KMS-11 (cell line): Measurements from ENCODE around the gene NAP1L5.

Experiments
- H2AFZ ChIP-seq: fragments of 200-600 bp; sonication (generic); 2 replicates; pipeline ENCODE4 v1.6.1; 2016; ENCODE audit warnings: antibody characterized with exemption, mixed run types, low read depth
- H3K27ac ChIP-seq: fragments of 200-600 bp; sonication (generic); 2 replicates; pipeline ENCODE4 v1.6.1; 2016; ENCODE audit warnings: mild to moderate bottlenecking, mixed run types
- H3K27me3 ChIP-seq: fragments of 200-600 bp; sonication (generic); 2 replicates; pipeline ENCODE4 v1.6.1; 2017; ENCODE audit warnings: mild to moderate bottlenecking, low read depth, mixed run types, moderate library complexity; ENCODE audit not compliant: insufficient read depth
- H3K36me3 ChIP-seq: fragments of 200-600 bp; sonication (generic); 2 replicates; pipeline ENCODE4 v1.6.1; 2017; ENCODE audit warnings: mild to moderate bottlenecking, mixed run types; ENCODE audit not compliant: insufficient read depth
- H3K4me1 ChIP-seq: fragments of 200-600 bp; sonication (generic); 2 replicates; pipeline ENCODE4 v1.6.1; 2016; ENCODE audit warnings: mild to moderate bottlenecking, low read depth, mixed run types; ENCODE audit not compliant: poor library complexity, severe bottlenecking
- H3K4me2 ChIP-seq: fragments of 200-600 bp; sonication (generic); 2 replicates; pipeline ENCODE4 v1.7.0; 2016; ENCODE audit warnings: mild to moderate bottlenecking, mixed run types
- H3K4me3 ChIP-seq: fragments of 200-600 bp; sonication (generic); IDR thresholded peaks from 2 replicates; pipeline ENCODE4 v1.6.1; 2017; ENCODE audit warnings: low read depth, low read length, mixed read lengths; ENCODE audit not compliant: insufficient read depth
- H3K79me2 ChIP-seq: fragments of 200-600 bp; sonication (generic); 2 replicates; pipeline ENCODE4 v1.6.1; 2016; ENCODE audit warnings: low read depth, mixed run types; ENCODE audit not compliant: insufficient read depth
- H3K9ac ChIP-seq: fragments of 200-600 bp; sonication (generic); 2 replicates; pipeline ENCODE4 v1.6.1; 2016; ENCODE audit warnings: mild to moderate bottlenecking, mixed run types
- H4K20me1 ChIP-seq: fragments of 200-600 bp; sonication (generic); 2 replicates; pipeline ENCODE4 v1.6.1; 2016; ENCODE audit warnings: mild to moderate bottlenecking, mixed run types; ENCODE audit not compliant: insufficient read depth
- TF ChIP-seq, protein P1 (sequence below): fragments of 200-600 bp; sonication (generic); conservative IDR thresholded peaks from 2 replicates; pipeline ENCODE4 v1.6.1; 2017; ENCODE audit warnings: low read depth, mild to moderate bottlenecking, antibody characterized with exemption, low read length, moderate library complexity, mixed read lengths

Gene NAP1L5

DNA sequence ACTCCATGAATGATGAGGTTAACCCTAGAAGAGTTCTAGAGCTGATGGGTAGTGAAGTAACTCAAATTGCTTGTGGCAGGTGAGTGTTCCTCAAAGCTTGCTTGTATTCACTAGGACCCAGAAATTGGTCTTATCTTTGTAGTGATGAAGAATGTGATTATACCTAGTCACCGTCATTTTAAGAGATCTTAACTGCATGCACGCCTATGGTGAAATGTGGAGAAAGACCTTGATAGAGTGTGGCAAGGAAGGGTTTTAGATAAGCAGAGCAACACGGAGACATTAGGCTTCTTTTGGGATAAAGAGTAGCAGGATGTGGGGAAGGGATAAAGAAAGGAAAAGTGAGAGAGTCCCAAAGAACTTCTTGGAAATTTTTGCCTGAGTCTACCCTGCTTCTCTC, 42.4 kb downstream of the NAP1L5 start:
- Histone ChIP-seq H2AFZ (no peak overlapping the region), H3K4me3 (no peak overlapping the region)

GRCh38 chr4:88653371-88653946, 44.2 kb downstream of the NAP1L5 start:
- H3K79me2 ChIP-seq, result no peaks in the 10 kb centered on the region
- H3K27me3 ChIP-seq, result no peaks in the 10 kb centered on the region
- no peak overlapping the region for H3K4me2 ChIP-seq
- H3K27ac ChIP-seq, result no peak overlapping the region
- no peaks in the 10 kb centered on the region for H3K4me1 ChIP-seq
- TF ChIP-seq, protein P1, sequence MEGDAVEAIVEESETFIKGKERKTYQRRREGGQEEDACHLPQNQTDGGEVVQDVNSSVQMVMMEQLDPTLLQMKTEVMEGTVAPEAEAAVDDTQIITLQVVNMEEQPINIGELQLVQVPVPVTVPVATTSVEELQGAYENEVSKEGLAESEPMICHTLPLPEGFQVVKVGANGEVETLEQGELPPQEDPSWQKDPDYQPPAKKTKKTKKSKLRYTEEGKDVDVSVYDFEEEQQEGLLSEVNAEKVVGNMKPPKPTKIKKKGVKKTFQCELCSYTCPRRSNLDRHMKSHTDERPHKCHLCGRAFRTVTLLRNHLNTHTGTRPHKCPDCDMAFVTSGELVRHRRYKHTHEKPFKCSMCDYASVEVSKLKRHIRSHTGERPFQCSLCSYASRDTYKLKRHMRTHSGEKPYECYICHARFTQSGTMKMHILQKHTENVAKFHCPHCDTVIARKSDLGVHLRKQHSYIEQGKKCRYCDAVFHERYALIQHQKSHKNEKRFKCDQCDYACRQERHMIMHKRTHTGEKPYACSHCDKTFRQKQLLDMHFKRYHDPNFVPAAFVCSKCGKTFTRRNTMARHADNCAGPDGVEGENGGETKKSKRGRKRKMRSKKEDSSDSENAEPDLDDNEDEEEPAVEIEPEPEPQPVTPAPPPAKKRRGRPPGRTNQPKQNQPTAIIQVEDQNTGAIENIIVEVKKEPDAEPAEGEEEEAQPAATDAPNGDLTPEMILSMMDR, result no peak
- no peak overlapping the region for H3K4me3 ChIP-seq
- H3K36me3 ChIP-seq, result no peaks in the 10 kb centered on the region
- H3K9ac ChIP-seq, result no peak overlapping the region
- no peaks in the 10 kb centered on the region for H4K20me1 ChIP-seq
- no peak overlapping the region for H2AFZ ChIP-seq

More for the DNA sequence above, 42.4 kb downstream of the NAP1L5 start:
- H3K4me1 ChIP-seq, result no peaks in the 10 kb centered on the region
- H3K9ac ChIP-seq, result no peak overlapping the region
- H3K27me3 ChIP-seq, result no peaks in the 10 kb centered on the region
- H3K79me2 ChIP-seq, result no peaks in the 10 kb centered on the region
- H3K36me3 ChIP-seq, result no peaks in the 10 kb centered on the region
- TF ChIP-seq, protein P1, result no peak
- H4K20me1 ChIP-seq, result no peaks in the 10 kb centered on the region
- H3K4me2 ChIP-seq, result no peak overlapping the region
- H3K27ac ChIP-seq, result no peak overlapping the region

- Histone ChIP-seq H2AFZ (no peak overlapping the region), H3K36me3 (no peaks in the 10 kb centered on the region), H3K9ac (no peak overlapping the region), H3K79me2 (no peaks in the 10 kb centered on the region), H3K27me3 (no peaks in the 10 kb centered on the region), H3K4me2 (no peak overlapping the region), H3K4me1 (no peaks in the 10 kb centered on the region), H3K27ac (no peak overlapping the region), H3K4me3 (no peak overlapping the region), H4K20me1 (no peaks in the 10 kb centered on the region)
- TF ChIP-seq, protein P1, result no peak
Observed at GRCh38 chr4:88649716-88650115, 47.9 kb downstream of the NAP1L5 start.

GRCh38 chr4:88646528-88647280, 50.9 kb downstream of the NAP1L5 start:
- H3K4me2 ChIP-seq, result no peak overlapping the region
- H3K4me3 ChIP-seq, result no peak overlapping the region
- H4K20me1 ChIP-seq, result no peaks in the 10 kb centered on the region
- H3K27me3 ChIP-seq, result no peaks in the 10 kb centered on the region
- no peaks in the 10 kb centered on the region for H3K79me2 ChIP-seq
- H3K9ac ChIP-seq, result no peak overlapping the region
- no peak overlapping the region for H2AFZ ChIP-seq
- no peaks in the 10 kb centered on the region for H3K36me3 ChIP-seq
- no peak overlapping the region for H3K27ac ChIP-seq
- H3K4me1 ChIP-seq, result no peaks in the 10 kb centered on the region
- TF ChIP-seq, protein P1, result no peak
